ENCODE data around the gene UST. TPM values are rescaled to one million over a fixed set of nuclear protein-coding genes. Genes with fewer than 3 reads are reported as not detected.

The UST gene
- total and polyA plus RNA-seq, 2 of the 8 experiments (the other 6 are each of a cell fraction or from before 2014, with no cell fraction given), result 13.5 to 34.5 TPM

DNA sequence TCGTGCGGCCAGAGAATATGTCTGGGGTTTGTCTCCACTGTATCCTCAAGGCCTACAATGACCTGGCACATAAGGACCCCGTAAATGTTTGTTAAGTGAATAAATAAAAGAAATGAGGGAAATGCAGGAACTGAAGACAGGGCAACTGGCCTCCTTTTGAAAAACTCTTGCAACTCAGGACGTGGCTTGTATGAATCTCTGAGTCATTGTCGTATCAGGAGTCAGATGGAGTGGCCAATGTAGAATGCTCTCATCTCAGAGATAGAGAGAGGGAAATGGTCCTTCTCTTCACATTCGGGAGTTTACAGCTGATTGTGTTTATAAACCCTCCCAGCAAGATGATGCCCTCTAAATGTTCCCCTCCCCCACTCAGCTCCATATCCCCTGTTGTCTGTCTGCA is 57.1 kb downstream of the UST start (continued):
- TF ChIP-seq USF2 (IDR thresholded peaks at IDR 0.05; ENCODE audit: low read length) (no peak), SIX5 (IDR thresholded peaks at IDR 0.05; ENCODE audit: low read depth, low read length) (no peak), JUND (IDR thresholded peaks at IDR 0.05; ENCODE audit: low read length) (no peak), E2F6 (IDR thresholded peaks at IDR 0.05) (no peak), MAX (IDR thresholded peaks at IDR 0.05) (no peak)

Data from H1 (cell line).